Measurements from ENCODE around the gene NOP56. TPM values are rescaled to one million over a fixed set of nuclear protein-coding genes. Genes with fewer than 3 reads are reported as not detected.

NOP56 gene
- polyA plus RNA-seq, 1 experiment = 131 TPM

DNA sequence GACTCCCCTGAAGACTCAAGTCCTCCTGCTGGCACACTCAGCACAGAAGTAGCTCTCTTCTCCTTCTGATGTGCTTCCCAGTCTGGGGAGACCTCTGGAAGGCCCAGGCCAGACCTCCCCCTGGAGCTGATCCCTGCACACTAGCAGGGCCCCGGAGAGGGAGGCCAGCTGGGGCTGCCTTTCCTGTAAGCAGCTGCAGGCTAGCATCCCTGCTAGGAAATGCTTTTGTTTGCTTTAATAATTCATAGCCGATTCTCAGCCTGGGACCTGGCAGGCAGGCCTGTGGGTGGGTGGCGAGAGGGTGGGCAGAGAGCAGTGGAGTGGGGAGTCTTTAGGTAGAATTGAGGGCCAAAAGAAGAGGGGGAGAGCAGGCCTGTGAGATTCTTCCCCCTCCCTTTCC lies 45.3 kb downstream of the NOP56 start:
- POLR2A ChIA-PET = no interaction called here
- TF ChIP-seq, protein P1, sequence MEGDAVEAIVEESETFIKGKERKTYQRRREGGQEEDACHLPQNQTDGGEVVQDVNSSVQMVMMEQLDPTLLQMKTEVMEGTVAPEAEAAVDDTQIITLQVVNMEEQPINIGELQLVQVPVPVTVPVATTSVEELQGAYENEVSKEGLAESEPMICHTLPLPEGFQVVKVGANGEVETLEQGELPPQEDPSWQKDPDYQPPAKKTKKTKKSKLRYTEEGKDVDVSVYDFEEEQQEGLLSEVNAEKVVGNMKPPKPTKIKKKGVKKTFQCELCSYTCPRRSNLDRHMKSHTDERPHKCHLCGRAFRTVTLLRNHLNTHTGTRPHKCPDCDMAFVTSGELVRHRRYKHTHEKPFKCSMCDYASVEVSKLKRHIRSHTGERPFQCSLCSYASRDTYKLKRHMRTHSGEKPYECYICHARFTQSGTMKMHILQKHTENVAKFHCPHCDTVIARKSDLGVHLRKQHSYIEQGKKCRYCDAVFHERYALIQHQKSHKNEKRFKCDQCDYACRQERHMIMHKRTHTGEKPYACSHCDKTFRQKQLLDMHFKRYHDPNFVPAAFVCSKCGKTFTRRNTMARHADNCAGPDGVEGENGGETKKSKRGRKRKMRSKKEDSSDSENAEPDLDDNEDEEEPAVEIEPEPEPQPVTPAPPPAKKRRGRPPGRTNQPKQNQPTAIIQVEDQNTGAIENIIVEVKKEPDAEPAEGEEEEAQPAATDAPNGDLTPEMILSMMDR (IDR thresholded peaks at IDR 0.05; ENCODE audit: insufficient read depth, low read depth, low read length) = no peak
- H3K4me3 ChIP-seq (ENCODE audit: low read depth, low read length) = no peak overlapping the region
- H3K27me3 ChIP-seq (ENCODE audit: control insufficient read depth, insufficient read depth, low read length) = peaks cover 29% of the 10 kb centered on the region
- no peaks in the 10 kb centered on the region for H3K36me3 ChIP-seq (ENCODE audit: control insufficient read depth, insufficient read depth, low read length)
- CTCF ChIA-PET = interaction anchor here (0.6 to 0.7 kb wide), 2 partner anchors 16 to 46 kb away, joined by 3 to 4 read pairs; no protein-coding TSS in a partner anchor
- DNase-seq (ENCODE audit: low read depth) = no peak

DNA sequence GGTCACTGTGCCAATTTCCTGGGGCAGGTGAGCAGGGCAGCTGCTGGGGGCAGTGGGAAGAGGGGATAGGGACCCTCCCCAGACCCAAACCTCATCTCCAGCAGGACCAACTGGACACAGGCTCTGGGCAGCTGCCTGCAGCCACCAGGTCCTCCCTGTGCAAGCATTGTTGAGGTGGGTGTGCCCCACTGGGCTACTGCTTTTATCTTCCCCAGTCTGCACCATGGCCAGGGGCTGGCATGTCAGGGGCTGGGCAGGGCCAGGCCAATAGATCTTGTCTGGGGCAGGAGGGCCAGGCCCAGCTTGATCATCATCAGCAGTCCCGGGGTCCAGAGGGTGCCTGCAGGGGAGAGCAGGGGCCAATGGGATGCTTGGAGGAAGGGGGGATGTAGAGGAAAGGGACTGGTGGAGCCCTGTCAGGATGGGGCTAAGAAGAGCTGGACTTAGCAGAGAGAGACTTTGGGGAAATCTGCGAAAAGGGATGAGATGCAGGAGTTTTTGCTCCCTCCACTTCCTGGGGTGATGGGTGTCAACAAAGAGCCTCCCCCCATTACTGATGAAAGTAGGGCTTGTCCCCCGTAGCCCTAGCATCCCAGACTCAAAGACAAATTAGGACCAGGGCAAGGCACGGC lies 45.9 kb downstream of the NOP56 start:
- H3K36me3 ChIP-seq (ENCODE audit: control insufficient read depth, insufficient read depth, low read length) = no peaks in the 10 kb centered on the region
- peaks cover 29% of the 10 kb centered on the region for H3K27me3 ChIP-seq (ENCODE audit: control insufficient read depth, insufficient read depth, low read length)
- DNase-seq (ENCODE audit: low read depth) = no peak
- ChIA-PET CTCF (no interaction called here), POLR2A (no interaction called here)
- H3K4me3 ChIP-seq (ENCODE audit: low read depth, low read length) = no peak overlapping the region
- TF ChIP-seq, protein P1 (IDR thresholded peaks at IDR 0.05; ENCODE audit: insufficient read depth, low read depth, low read length) = no peak

DNA sequence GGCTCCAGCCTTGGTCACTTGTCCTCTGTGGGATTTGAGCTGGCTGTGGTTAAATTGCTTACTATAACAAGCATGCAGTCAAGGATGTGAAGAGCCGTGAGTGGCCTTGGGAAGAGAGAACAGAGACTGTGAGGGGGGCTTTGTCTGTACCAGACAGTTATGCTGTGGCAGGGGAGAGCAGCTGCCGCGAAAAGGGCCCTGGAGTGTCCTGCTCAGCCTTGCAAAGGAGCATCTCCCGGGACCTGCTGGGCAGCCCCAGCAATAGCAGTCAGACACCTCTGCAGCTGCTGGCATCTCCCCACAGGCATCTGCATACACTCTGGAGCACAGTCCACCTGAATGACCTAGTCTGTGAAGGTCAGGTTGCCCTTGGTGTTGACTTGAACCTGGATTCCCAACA lies 46.5 kb downstream of the NOP56 start:
- DNase-seq (ENCODE audit: low read depth) = no peak
- POLR2A ChIA-PET = no interaction called here
- Histone ChIP-seq H3K4me3 (ENCODE audit: low read depth, low read length) (no peak overlapping the region), H3K36me3 (ENCODE audit: control insufficient read depth, insufficient read depth, low read length) (no peaks in the 10 kb centered on the region), H3K27me3 (ENCODE audit: control insufficient read depth, insufficient read depth, low read length) (peaks cover 26% of the 10 kb centered on the region)
- CTCF ChIA-PET = no interaction called here
- TF ChIP-seq, protein P1 (IDR thresholded peaks at IDR 0.05; ENCODE audit: insufficient read depth, low read depth, low read length) = no peak

DNA sequence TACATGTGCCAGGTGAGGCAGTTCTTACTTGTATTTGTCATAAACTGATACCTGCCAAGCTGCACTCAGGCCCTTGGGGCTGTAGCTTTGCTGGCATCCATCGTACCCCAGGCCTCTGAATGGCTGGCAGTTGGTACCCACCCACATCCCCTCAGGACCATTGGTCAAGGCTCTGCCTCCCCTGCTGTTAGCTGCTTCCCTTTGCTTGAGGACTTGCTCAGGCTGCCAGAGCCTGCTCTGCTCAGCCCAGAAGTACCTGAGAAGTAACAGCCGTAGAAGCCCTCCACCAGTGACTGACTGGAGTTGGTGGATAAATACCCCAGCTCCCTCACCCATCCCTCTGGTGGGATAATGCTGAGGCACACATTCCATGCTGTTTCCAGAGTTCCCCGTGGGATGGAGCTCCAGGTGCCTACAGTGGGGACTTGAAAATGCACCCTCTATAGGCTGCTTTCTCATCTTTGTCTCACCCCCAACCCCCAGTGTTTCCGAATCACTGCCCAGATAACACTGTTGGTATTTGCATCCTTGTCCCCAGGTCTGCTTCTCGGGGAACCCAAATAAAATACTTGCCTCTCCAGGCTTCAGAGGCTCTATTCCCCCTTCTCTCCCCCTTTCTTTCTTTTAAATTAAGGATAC lies 47.5 kb downstream of the NOP56 start:
- Histone ChIP-seq H3K36me3 (ENCODE audit: control insufficient read depth, insufficient read depth, low read length) (no peaks in the 10 kb centered on the region), H3K4me3 (ENCODE audit: low read depth, low read length) (no peak overlapping the region), H3K27me3 (ENCODE audit: control insufficient read depth, insufficient read depth, low read length) (peaks cover 20% of the 10 kb centered on the region)
- ChIA-PET CTCF (interaction anchor here (1.3 kb wide), 1 partner anchor 12 kb away, joined by 3 read pairs; no protein-coding TSS in a partner anchor), POLR2A (no interaction called here)
- TF ChIP-seq, protein P1 (IDR thresholded peaks at IDR 0.05; ENCODE audit: insufficient read depth, low read depth, low read length) = no peak
- DNase-seq (ENCODE audit: low read depth) = no peak

DNA sequence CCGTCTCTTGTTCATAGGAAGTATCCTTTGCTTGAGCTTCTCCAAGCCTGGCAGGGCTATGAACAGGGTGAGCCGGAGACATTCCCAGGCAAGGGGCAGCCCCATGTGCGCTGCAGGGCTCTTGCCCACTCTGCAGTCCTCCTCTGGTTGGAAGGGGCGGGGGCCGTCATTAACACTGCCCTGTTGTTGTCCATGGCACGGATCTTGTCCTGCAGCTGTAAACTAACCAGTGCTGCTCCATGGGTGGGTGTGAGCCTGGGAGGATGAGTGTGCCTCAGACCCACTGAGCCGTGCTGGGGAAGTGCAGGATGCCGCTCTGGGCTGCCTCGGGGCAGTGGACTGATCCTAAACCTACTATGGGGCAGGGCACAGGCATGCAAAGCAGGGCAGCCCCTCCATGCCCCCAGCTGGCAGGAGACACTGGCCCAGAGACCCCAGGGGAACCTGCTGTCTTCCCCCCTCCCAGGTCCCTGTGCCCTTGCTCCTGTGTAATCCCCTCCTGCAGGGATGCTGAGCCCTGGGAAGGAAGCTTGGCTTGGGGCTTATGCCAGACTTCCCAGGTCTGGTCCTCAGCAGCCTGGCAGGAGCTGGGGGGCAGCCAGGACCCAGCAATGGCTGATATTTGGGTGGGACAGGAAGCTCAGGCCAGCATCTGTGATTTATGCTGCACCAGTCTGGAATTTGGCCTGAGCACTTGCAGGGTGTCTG lies 48.6 kb downstream of the NOP56 start:
- ChIA-PET CTCF (interaction anchor here (1.3 kb wide), 1 partner anchor 11 kb away, joined by 3 read pairs; no protein-coding TSS in a partner anchor), POLR2A (no interaction called here)
- H3K27me3 ChIP-seq (ENCODE audit: control insufficient read depth, insufficient read depth, low read length) = peaks cover 18% of the 10 kb centered on the region

More for the DNA sequence above, 48.6 kb downstream of the NOP56 start:
- TF ChIP-seq, protein P1 (IDR thresholded peaks at IDR 0.05; ENCODE audit: insufficient read depth, low read depth, low read length) = no peak
- Histone ChIP-seq H3K4me3 (ENCODE audit: low read depth, low read length) (no peak overlapping the region), H3K36me3 (ENCODE audit: control insufficient read depth, insufficient read depth, low read length) (no peaks in the 10 kb centered on the region)
- no peak for DNase-seq (ENCODE audit: low read depth)

Measured in BJ (cell line).